ENCODE measurements around the gene PKNOX2.

GRCh38 chr11:125141178-125141577 is 23.4 kb upstream of the PKNOX2 start:
- TF ChIP-seq CTCF (IDR thresholded peaks at IDR 0.05; ENCODE audit: low read depth, low read length, poor library complexity, severe bottlenecking): no peak
- TF ChIP-seq EZH2phosphoT487 (IDR thresholded peaks at IDR 0.05; ENCODE audit: borderline replicate concordance, low read length): no peak

Data from DOHH2 (cell line).